OCI-LY7 (cell line): ENCODE results near the gene NAT10. TPM values are rescaled to one million over a fixed set of nuclear protein-coding genes. Genes with fewer than 3 reads are reported as not detected.
"Not testable (repeated sequence)": the region's sequence is repeated elsewhere in the genome, so short reads cannot be mapped to it uniquely, and the experiment has no call there.

Experiments
- BruUV-seq: library from RNA; stranded (reverse); fragments of 400-500 nt; replicated peaks from 2 replicates; lab custom pipeline; 2021; lab: Mats Ljungman, UMichigan
- CTCF ChIA-PET: fragments of 300-600 bp; sonication (Branson Sonifier 250); formaldehyde crosslinking; loops from one replicate; lab custom pipeline; 2022; ENCODE audit warnings: antibody characterized with exemption; ENCODE audit not compliant: unreplicated experiment; lab: Charles Lee
- POLR2A ChIA-PET: fragments of 300-600 bp; sonication (Branson Sonifier 250); formaldehyde crosslinking; loops from one replicate; lab custom pipeline; 2022; ENCODE audit warnings: antibody characterized with exemption; lab: Charles Lee
- DNase-seq: peaks from one replicate; pipeline ENCODE4 v3.0.0-alpha.2; 2015; ENCODE audit warnings: low spot score
- H2AFZ ChIP-seq: fragments of 200-600 bp; sonication (generic), shearing (Covaris generic); 2 replicates; pipeline ENCODE4 v1.6.1; 2014; ENCODE audit warnings: mild to moderate bottlenecking, antibody characterized with exemption, low read length, moderate library complexity
- H3K27ac ChIP-seq: fragments of 200-600 bp; sonication (generic); 2 replicates; pipeline ENCODE4 v1.5.1; 2014; ENCODE audit warnings: mixed run types, low read depth, mild to moderate bottlenecking, moderate library complexity, low read length, inconsistent platforms; ENCODE audit not compliant: poor library complexity, severe bottlenecking
- H3K36me3 ChIP-seq: fragments of 200-600 bp; sonication (generic); 2 replicates; pipeline ENCODE4 v1.6.1; 2014; ENCODE audit warnings: mild to moderate bottlenecking, antibody characterized with exemption, low read length, moderate library complexity, mixed read lengths; ENCODE audit not compliant: insufficient read depth
- H3K4me1 ChIP-seq: fragments of 200-600 bp; sonication (generic); 2 replicates; pipeline ENCODE4 v1.5.1; 2014; ENCODE audit warnings: mild to moderate bottlenecking, low read length; ENCODE audit not compliant: insufficient read depth, poor library complexity, severe bottlenecking
- H3K4me2 ChIP-seq: fragments of 200-600 bp; sonication (generic); 2 replicates; pipeline ENCODE4 v1.6.1; 2014; ENCODE audit warnings: mild to moderate bottlenecking, low read length
- H3K4me3 ChIP-seq: fragments of 200-600 bp; sonication (generic); 2 replicates; pipeline ENCODE4 v1.5.1; 2014; ENCODE audit warnings: mild to moderate bottlenecking, low read depth, low read length; ENCODE audit not compliant: poor library complexity, severe bottlenecking
- H3K79me2 ChIP-seq: fragments of 200-600 bp; sonication (generic); 2 replicates; pipeline ENCODE4 v1.6.1; 2016; ENCODE audit warnings: low read depth, mild to moderate bottlenecking, low read length, moderate library complexity, mixed read lengths; ENCODE audit not compliant: insufficient read depth
- H3K9me2 ChIP-seq: fragments of 200-600 bp; sonication (generic); 2 replicates; pipeline ENCODE4 v1.6.1; 2016; ENCODE audit warnings: mild to moderate bottlenecking, low read length, mixed read lengths; ENCODE audit not compliant: insufficient read depth
- H3K9me3 ChIP-seq: fragments of 200-600 bp; sonication (generic); 2 replicates; pipeline ENCODE4 v1.6.1; 2014; ENCODE audit warnings: mild to moderate bottlenecking, mixed run types, low read length, mixed read lengths
- H4K20me1 ChIP-seq: fragments of 200-600 bp; sonication (generic); 2 replicates; pipeline ENCODE4 v1.6.1; 2014; ENCODE audit warnings: mild to moderate bottlenecking, antibody characterized with exemption, low read length, moderate library complexity, mixed read lengths; ENCODE audit not compliant: insufficient read depth
- CTCF ChIP-seq: fragments of 200-600 bp; sonication (generic); conservative IDR thresholded peaks from 2 replicates; pipeline ENCODE4 v1.5.1; 2014; ENCODE audit warnings: mild to moderate bottlenecking, antibody characterized with exemption, low read length, moderate library complexity, mixed read lengths
- EZH2phosphoT487 ChIP-seq: fragments of 200-600 bp; sonication (generic); IDR thresholded peaks from 2 replicates; pipeline ENCODE4 v1.6.1; 2018; ENCODE audit warnings: low read depth, borderline replicate concordance, mild to moderate bottlenecking, mixed run types, antibody characterized with exemption, low read length, moderate library complexity, mixed read lengths
- intact Hi-C: fragments of 100-400 bp; cut with micrococcal nuclease; formaldehyde crosslinking; loops from one replicate; pipeline ENCODE4 v1.10.0; 2022; ENCODE audit not compliant: unreplicated experiment
- total RNA-seq, 2 experiments: library from RNA; depleted of rRNA in 1 of 2; stranded (reverse); fragments of >200 nt in 1 of 2; shearing (Covaris generic) in 1 of 2; gene quantifications; 2 replicates each; pipeline ENCODE4 v1.2.3, GENCODE V29; 2014 to 2022

The NAT10 gene
- total RNA-seq, 2 experiments from 2014 or later, result 64.9 to 120 TPM

DNA sequence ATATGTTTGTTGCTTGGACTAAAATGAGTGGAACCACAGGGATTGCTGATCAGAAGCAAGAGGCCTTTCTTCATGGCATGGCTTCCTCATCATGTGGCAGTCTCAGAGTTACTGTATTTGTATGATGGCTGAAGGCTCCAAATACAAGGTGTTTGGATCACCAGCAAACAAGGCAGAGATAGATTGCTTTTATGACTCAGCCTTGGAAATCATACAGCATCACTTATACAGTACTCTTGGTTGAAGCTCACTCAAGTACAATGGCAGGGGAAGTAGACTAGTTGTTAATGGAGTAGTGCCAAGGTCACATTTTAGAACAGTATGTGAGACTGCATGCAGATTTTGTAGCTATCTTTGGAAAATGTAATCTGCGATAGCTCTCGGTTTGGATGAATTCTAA, 37.3 kb upstream of the NAT10 start:
- CTCF ChIA-PET, result interaction anchor here (1.1 kb wide), 1 partner anchor 10 kb away, joined by 4 read pairs; no protein-coding TSS in a partner anchor
- POLR2A ChIA-PET, result interaction anchor here (0.6 to 2.9 kb wide), 6 partner anchors 10 to 125 kb away, joined by 3 to 18 read pairs (median 5); no protein-coding TSS in a partner anchor
- peaks cover 100% of the 10 kb centered on the region for H3K79me2 ChIP-seq
- TF ChIP-seq EZH2phosphoT487 (no peak), CTCF (no peak)
- peak overlapping the region; percentile 29 for H3K27ac ChIP-seq
- peak overlapping the region; percentile 60 for H3K4me2 ChIP-seq
- no peaks in the 10 kb centered on the region for H3K9me2 ChIP-seq
- peaks cover 47% of the 10 kb centered on the region for H3K4me1 ChIP-seq
- intact Hi-C loops, result no loop called here
- peaks cover 93% of the 10 kb centered on the region for H3K36me3 ChIP-seq
- no peak overlapping the region for H2AFZ ChIP-seq
- H3K9me3 ChIP-seq, result no peaks in the 10 kb centered on the region; the same call in 1 of the 2 replicates
- no TSS peak for BruUV-seq
- no peak for DNase-seq
- peaks cover 77% of the 10 kb centered on the region for H4K20me1 ChIP-seq
- no peak overlapping the region for H3K4me3 ChIP-seq

- H3K36me3 ChIP-seq, result peaks cover 96% of the 10 kb centered on the region
- BruUV-seq, H3K27ac ChIP-seq, CTCF ChIA-PET, intact Hi-C loops, DNase-seq, H2AFZ ChIP-seq, H3K4me2 ChIP-seq, H3K9me3 ChIP-seq, H3K4me3 ChIP-seq, H3K9me2 ChIP-seq: not testable (repeated sequence)
- peaks cover 100% of the 10 kb centered on the region for H3K79me2 ChIP-seq
- peaks cover 25% of the 10 kb centered on the region for H3K4me1 ChIP-seq
- H4K20me1 ChIP-seq, result peaks cover 55% of the 10 kb centered on the region
- POLR2A ChIA-PET, result interaction anchor here (0.7 to 2.8 kb wide), 7 partner anchors 8 to 653 kb away, joined by 3 to 20 read pairs (median 5); partner anchors contain the start of gene NAT10
Observed at GRCh38 chr11:34071306-34071705, 34.1 kb upstream of the NAT10 start.

GRCh38 chr11:34072041-34072440, 33.4 kb upstream of the NAT10 start:
- H3K27ac ChIP-seq, result no peak overlapping the region
- intact Hi-C loops, result no loop called here
- peaks cover 18% of the 10 kb centered on the region for H3K4me1 ChIP-seq
- TF ChIP-seq EZH2phosphoT487, result no peak
- TF ChIP-seq CTCF, result no peak
- CTCF ChIA-PET, result no interaction called here
- no peaks in the 10 kb centered on the region for H3K9me3 ChIP-seq
- no peak for DNase-seq
- H3K79me2 ChIP-seq, result peaks cover 99% of the 10 kb centered on the region
- POLR2A ChIA-PET, result interaction anchor here (0.6 to 2.8 kb wide), 4 partner anchors 15 to 877 kb away, joined by 3 to 20 read pairs (median 7); partner anchors contain the start of gene NAT10
- H3K9me2 ChIP-seq, result no peaks in the 10 kb centered on the region
- no peak overlapping the region for H3K4me3 ChIP-seq
- H3K4me2 ChIP-seq, result no peak overlapping the region
- peaks cover 98% of the 10 kb centered on the region for H3K36me3 ChIP-seq
- peaks cover 51% of the 10 kb centered on the region for H4K20me1 ChIP-seq
- H2AFZ ChIP-seq, result no peak overlapping the region
- BruUV-seq, result no TSS peak
